Mesothelial cell of epicardium (in vitro differentiated cells): Measurements from ENCODE around the gene EHBP1L1. TPM values are rescaled to one million over a fixed set of nuclear protein-coding genes. Genes with fewer than 3 reads are reported as not detected.

Experiments
- DNase-seq, 2 experiments: peaks; one replicate each; pipeline ENCODE4 v3.0.0; 2021; ENCODE audit warnings: low spot score in 2 of 2; ENCODE audit not compliant: unreplicated experiment in 2 of 2
- H3K27ac Mint-ChIP-seq: 2 replicates; pipeline ENCODE4 v1.8.0; 2021; ENCODE audit warnings: mixed read lengths
- H3K27me3 Mint-ChIP-seq: 2 replicates; pipeline ENCODE4 v1.8.0; 2021; ENCODE audit warnings: low read depth, mixed read lengths
- H3K36me3 Mint-ChIP-seq: 2 replicates; pipeline ENCODE4 v1.8.0; 2021; ENCODE audit warnings: mixed read lengths
- H3K4me1 Mint-ChIP-seq: 2 replicates; pipeline ENCODE4 v1.8.0; 2021; ENCODE audit warnings: mixed read lengths
- H3K4me3 Mint-ChIP-seq: 2 replicates; pipeline ENCODE4 v1.8.0; 2021; ENCODE audit warnings: mild to moderate bottlenecking, moderate library complexity, mixed read lengths
- H3K9me3 Mint-ChIP-seq: 2 replicates; pipeline ENCODE4 v1.8.0; 2021; ENCODE audit warnings: mixed read lengths
- CTCF ChIP-seq: fragments of 200-600 bp; sonication (generic); IDR thresholded peaks from one replicate; pipeline ENCODE4 v1.5.0; 2021; ENCODE audit warnings: antibody characterized with exemption; ENCODE audit not compliant: unreplicated experiment
- total RNA-seq: library from RNA; stranded (reverse); gene quantifications from 3 replicates; pipeline ENCODE4 v1.2.1, GENCODE V29; 2021

Gene EHBP1L1
- total RNA-seq, 1 donor from 2014 or later: 35.2 TPM

GRCh38 chr11:65599216-65599954, 23.5 kb downstream of the EHBP1L1 start:
- H3K27ac Mint-ChIP-seq: no peak overlapping the region
- TF ChIP-seq CTCF: no peak
- peaks cover 12% of the 10 kb centered on the region for H3K36me3 Mint-ChIP-seq
- no peaks in the 10 kb centered on the region for H3K27me3 Mint-ChIP-seq
- H3K4me3 Mint-ChIP-seq: no peak overlapping the region
- H3K4me1 Mint-ChIP-seq: no peaks in the 10 kb centered on the region
- DNase-seq: no peak
- H3K9me3 Mint-ChIP-seq: no peaks in the 10 kb centered on the region

DNA sequence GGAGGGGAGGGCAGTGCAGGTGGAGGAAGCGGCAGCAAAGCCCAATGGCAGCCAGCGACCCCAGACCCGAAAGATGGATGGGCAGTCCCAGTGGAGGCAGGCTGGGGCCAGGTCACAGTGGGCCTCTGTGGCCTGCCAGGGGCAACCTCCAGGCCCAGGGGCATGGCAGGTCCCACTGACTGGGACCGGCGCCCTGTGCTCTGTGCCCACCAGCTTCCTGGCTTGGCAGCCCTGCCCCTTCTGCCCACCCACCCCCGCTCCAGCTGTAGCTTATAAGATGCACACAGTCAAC, 24.0 kb downstream of the EHBP1L1 start:
- H3K36me3 Mint-ChIP-seq: peaks cover 13% of the 10 kb centered on the region

GRCh38 chr11:65604258-65604657, 28.4 kb downstream of the EHBP1L1 start:
- no peak for TF ChIP-seq CTCF
- H3K4me3 Mint-ChIP-seq: no peak overlapping the region

More for the DNA sequence above, 24.0 kb downstream of the EHBP1L1 start:
- Mint-ChIP-seq H3K27me3 (no peaks in the 10 kb centered on the region), H3K9me3 (no peaks in the 10 kb centered on the region), H3K27ac (no peak overlapping the region), H3K4me3 (no peak overlapping the region), H3K4me1 (no peaks in the 10 kb centered on the region)
- DNase-seq: no peak
- TF ChIP-seq CTCF: no peak

GRCh38 chr11:65606876-65607613, 31.2 kb downstream of the EHBP1L1 start:
- Mint-ChIP-seq H3K27me3 (no peaks in the 10 kb centered on the region), H3K27ac (peak overlapping the region; percentile 67)
- peak; percentile 89 to 91 for DNase-seq

More at GRCh38 chr11:65604258-65604657, 28.4 kb downstream of the EHBP1L1 start:
- Mint-ChIP-seq H3K36me3 (peaks cover 16% of the 10 kb centered on the region), H3K27ac (no peak overlapping the region), H3K27me3 (no peaks in the 10 kb centered on the region), H3K9me3 (no peaks in the 10 kb centered on the region), H3K4me1 (peaks cover 12% of the 10 kb centered on the region)
- no peak for DNase-seq

DNA sequence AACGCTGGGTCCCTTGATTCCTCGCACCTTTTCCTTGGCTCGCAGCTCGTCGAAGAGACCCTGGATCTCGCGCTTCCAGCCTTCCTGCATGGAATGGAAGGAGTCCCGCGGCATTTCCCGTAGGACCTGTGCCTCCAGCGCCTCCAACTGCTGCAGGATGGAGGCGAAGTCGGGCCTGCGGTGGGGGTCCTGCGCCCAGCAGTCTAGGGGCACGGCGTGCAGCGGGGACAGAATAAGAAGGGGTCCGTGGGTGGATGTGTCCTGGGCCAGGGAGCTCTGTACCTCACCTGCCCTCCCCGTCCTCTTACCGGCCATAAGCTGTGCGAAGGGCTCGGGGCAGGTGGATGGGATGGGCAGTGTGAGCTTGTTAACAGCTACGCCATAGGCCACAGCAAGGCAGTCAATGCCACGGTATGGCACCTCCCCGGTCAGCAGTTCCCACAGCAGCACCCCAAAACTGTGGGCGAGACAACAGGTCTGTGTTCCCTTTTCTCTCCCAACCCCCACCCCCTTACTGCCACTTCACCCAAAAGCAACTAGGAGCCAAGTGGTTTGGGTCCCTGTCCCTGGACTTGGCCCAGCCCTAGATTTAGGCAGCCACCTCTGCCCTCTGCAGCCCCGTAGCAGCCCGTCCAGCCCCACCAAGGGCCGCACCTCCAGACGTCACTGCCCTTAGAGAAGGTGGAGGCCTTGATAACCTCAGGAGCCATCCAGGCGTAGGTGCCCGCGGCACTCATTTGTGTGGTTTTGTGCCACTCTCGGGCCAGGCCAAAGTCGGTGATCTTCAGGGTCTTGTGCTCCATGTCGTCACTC, 32.0 kb downstream of the EHBP1L1 start:
- Mint-ChIP-seq H3K4me3 (peak overlapping the region; percentile 30), H3K27me3 (no peaks in the 10 kb centered on the region), H3K27ac (peak overlapping the region; percentile 21), H3K4me1 (peaks cover 20% of the 10 kb centered on the region), H3K36me3 (peaks cover 16% of the 10 kb centered on the region), H3K9me3 (no peaks in the 10 kb centered on the region)
- TF ChIP-seq CTCF: no peak
- no peak for DNase-seq

More at GRCh38 chr11:65606876-65607613, 31.2 kb downstream of the EHBP1L1 start:
- Mint-ChIP-seq H3K4me1 (peaks cover 14% of the 10 kb centered on the region), H3K4me3 (peak overlapping the region; percentile 41), H3K36me3 (peaks cover 16% of the 10 kb centered on the region), H3K9me3 (no peaks in the 10 kb centered on the region)
- no peak for TF ChIP-seq CTCF
